ACHN (cell line): ENCODE measurements around the gene DBNL.

Experiments
- DNase-seq: peaks from one replicate; pipeline ENCODE4 v3.0.0-alpha.2; 2015
- in situ Hi-C: cut with HindIII; loops from 2 replicates; pipeline ENCODE4 v1.10.0; 2017; ENCODE audit warnings: low sequenced_read_pairs, low pct_ligation_motif_present, low pct_unique_long_range_greater_than_20kb

Gene DBNL

DNA sequence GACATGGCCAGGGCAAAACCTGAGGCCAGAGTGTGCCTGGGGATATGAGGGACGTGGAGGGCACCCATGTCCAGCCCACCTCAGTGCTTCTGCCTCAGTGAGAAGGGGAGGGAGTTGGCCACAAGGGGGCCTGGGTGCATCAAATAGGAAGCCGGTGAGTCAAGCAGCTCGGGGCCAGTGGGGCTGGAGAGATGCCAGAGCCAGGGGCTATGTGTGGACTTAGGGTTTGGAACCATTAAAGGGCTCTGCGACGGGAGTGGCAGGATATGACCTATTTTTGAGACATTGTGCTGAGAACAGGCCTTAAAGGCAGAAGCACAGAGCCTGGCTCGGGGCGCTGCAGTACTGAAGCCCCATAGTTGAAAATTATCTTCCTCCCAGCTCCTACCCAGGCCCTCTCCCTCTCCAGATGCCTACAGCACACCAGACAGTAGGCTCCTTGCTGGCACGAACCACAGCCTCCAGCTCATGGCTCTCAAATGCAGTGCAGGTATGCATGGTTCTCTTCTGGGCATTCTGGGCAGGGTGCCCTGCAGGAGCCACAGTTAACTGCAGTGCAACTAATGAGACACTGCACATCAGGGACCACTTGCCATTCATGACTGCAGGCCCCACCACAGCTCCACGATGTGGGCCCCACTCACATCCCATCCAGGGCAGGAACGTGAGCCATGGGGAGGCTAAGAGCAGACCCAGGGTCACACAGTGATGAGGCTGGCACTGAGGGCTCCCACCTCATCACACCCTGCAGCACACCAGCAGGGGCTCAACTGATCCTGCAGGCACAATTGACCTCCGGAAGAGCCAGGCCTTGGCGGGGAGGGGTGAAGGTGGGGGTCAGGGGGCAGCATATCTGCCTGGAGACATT lies 28.1 kb downstream of the DBNL start:
- in situ Hi-C loops = no loop called here
- peak; percentile 88 for DNase-seq

DNA sequence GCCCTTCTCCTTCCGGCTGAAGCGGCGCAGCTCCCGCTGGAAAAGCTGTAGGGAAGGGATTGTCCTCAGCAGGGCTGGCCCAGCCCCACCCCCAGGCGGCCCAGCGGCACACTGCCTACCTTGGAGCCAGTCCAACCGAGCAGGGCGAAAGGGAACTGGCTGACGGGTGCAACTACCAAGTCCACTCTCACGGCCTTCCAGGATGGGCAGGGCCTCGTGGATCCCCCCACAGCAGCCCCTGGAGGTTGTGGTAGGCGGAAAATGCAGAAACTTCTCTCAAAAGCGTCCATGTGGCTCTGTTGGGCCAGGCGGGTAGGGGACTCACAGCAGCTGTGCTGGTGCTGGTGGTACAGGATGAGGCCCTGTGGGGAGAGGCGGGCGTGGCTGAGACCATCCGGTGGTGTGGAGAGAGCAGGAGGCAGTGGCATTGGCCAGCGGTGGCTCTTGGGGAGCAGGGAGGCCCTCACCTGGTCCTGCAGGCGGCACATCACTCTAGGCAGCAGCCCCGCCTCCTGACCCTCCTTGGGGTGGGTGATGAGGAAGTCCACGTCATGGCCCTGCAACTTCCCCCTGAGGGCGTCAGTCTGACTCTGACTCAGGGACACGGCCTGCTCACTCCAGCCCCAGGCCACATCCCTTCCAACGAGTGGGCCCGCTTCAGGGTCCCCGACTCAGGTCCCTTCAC lies 29.3 kb downstream of the DBNL start:
- no peak for DNase-seq
- in situ Hi-C loops = no loop called here

DNA sequence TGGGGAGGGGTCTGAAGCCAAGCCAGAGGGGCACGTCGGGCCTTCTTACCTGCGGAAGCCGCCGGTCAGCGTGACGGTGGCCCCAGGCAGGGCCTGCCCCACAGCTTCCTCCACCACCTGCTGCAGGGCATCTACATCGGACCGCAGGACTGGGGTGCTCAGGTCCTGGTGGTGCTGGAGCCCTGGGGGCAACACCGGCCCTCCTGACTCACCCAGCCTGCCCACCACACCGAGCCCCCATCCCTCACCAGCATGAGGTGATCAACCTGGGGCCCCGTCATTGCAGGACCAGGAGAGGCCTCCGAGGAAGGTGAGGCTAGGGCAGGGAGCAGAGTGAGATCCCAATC lies 29.8 kb downstream of the DBNL start:
- no peak for DNase-seq

GRCh38 chr7:44075296-44076075 lies 31.0 kb downstream of the DBNL start:
- in situ Hi-C loops = loop anchor here (25.0 kb wide), 1 partner anchor 137 kb away; the partner anchor contains the start of gene YKT6
- no peak for DNase-seq

More for the DNA sequence above, 29.8 kb downstream of the DBNL start:
- in situ Hi-C loops = no loop called here

- no peak for DNase-seq
- in situ Hi-C loops = loop anchor here (25.0 kb wide), 1 partner anchor 136 kb away; the partner anchor contains the start of gene YKT6
Measured at GRCh38 chr7:44076101-44076895, 31.8 kb downstream of the DBNL start.

DNA sequence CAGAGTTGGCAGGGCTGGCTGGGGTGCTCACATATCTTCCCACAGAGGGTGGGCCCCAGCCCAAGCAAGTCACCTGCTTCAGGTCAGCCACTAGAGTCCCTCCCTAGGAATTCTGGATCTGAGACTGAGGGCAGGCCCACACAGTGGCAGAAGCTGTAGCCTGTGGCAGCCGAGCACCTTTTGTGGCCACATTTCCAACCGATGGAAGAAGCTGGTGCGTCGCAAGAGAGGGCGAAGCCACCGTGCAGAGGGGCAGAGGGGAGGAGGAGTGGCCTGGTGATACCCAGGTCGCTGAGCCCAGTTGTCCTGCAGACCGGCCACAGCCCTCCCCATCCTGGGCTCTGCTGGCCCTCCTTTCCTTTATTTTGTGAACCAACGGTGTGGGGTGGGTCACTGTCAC lies 32.6 kb downstream of the DBNL start:
- in situ Hi-C loops = loop anchor here (25.0 kb wide), 1 partner anchor 135 kb away; the partner anchor contains the start of gene YKT6

DNA sequence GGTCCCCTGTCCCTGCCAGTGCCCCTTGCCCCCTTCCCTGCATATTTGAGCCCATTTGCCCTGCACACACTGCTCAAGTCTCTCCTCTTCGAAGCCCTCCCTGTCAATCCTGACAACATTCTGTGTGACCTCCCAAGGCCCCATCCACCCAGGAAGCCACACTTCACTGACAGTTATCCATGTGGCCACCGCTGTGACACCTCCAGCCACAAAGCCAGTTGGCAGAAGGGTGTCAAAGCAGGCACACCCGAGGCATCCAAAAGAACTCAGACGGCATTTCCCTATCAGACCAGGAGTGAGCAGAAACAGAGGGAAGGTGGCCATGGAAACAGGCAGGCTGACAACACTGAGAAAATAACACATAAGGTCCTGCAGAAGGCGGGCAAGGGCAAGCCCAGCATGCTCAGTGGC lies 33.2 kb downstream of the DBNL start:
- in situ Hi-C loops = loop anchor here (25.0 kb wide), 1 partner anchor 135 kb away; the partner anchor contains the start of gene YKT6
- DNase-seq = no peak

More for the DNA sequence above, 32.6 kb downstream of the DBNL start:
- no peak for DNase-seq

GRCh38 chr7:44078521-44078920 lies 34.0 kb downstream of the DBNL start:
- no peak for DNase-seq
- in situ Hi-C loops = loop anchor here (25.0 kb wide), 1 partner anchor 134 kb away; the partner anchor contains the start of gene YKT6

- in situ Hi-C loops = loop anchor here (25.0 kb wide), 1 partner anchor 133 kb away; the partner anchor contains the start of gene YKT6
- no peak for DNase-seq
Measured at GRCh38 chr7:44079331-44080021, 35.0 kb downstream of the DBNL start.

- in situ Hi-C loops = loop anchor here (25.0 kb wide), 1 partner anchor 132 kb away; the partner anchor contains the start of gene YKT6
- DNase-seq = no peak
Measured at GRCh38 chr7:44080118-44080517, 35.6 kb downstream of the DBNL start.

DNA sequence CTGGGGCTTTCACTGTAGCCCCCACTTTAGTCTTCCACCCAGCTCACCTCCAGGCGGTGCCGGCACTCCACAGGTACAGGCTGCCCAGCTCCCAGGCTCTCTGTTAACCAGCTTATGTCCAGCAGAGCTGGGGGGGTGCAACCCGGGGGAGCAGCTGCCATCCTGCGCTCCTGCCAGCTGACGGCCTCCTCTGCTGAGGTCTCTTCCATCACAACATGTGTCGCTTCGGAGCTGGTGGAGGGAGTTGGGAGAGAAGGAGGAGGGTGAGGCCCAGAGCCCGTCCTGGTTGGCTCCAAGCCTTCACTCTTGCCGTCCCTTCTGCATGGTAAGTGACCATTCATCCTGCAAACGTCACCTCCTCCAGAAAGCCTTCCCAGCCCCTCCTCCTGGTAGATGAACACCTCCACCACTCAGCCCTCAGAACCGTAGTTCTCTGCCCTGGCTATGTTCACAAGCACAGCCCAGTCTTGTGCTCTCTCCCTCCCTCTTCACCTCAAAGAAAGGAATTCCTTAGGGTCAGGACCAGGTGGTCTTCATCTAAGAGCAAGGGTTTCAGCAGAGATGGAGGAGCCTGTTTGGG lies 36.3 kb downstream of the DBNL start:
- in situ Hi-C loops = loop anchor here (25.0 kb wide), 1 partner anchor 132 kb away; the partner anchor contains the start of gene YKT6
- DNase-seq = no peak

DNA sequence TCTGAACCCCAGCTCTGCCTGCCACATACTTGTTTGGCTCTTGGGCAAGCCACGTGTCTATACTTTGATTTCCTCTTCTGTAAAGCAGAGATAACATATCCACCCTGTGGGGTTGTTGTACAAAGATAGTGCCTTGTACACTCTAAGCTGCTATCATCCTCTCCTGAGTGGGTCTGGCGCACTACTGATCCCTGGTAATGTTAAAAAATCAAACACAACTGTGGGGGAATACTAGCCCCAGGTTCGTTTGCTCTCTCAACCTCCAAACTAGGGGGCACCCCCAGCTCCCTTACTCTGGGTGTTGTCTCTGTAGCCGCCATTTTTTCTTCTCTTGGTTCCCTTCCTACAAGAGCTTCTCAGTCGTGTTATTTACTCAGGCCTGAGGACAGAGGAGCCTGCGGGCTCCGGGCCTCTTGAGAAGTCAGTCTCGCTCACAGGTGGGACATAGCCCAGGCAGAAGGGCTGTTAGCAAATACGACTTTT lies 36.8 kb downstream of the DBNL start:
- in situ Hi-C loops = loop anchor here (25.0 kb wide), 1 partner anchor 131 kb away; the partner anchor contains the start of gene YKT6

DNA sequence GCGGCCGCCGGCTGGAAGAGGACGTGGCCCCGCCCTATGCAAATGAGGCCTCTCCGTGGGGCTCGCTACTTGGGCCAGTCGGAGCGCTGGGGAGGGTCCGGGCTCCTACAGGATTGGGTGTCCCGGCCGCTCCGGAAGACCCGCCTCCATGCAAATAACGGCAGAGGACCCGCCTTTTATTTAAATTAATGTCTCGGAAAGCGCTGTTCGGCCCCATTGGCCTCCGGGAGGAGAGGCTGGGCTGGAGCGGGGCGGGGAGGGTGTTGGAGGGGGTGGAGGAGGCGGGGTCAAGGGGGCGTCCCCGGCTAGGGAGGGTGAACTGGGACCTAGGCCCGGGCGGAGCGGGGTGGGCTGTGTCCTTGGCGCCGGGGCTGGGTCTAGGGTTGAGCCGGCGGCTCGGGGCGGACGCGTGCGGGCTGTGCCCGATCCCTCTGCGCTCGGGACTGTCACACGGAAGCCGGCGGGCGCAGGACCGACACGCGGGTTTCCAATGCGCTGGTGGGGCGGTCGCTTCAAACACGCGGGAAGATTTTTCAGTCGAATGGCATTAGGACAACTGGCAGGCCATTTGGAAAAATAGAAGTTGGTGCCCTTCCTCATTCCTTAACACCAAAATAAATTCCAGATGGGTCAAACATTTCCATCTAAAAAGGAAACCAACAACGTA lies 38.2 kb downstream of the DBNL start:
- in situ Hi-C loops = loop anchor here (25.0 kb wide), 1 partner anchor 130 kb away; the partner anchor contains the start of gene YKT6
- DNase-seq = peak; percentile 100

More for the DNA sequence above, 36.8 kb downstream of the DBNL start:
- DNase-seq = no peak

DNA sequence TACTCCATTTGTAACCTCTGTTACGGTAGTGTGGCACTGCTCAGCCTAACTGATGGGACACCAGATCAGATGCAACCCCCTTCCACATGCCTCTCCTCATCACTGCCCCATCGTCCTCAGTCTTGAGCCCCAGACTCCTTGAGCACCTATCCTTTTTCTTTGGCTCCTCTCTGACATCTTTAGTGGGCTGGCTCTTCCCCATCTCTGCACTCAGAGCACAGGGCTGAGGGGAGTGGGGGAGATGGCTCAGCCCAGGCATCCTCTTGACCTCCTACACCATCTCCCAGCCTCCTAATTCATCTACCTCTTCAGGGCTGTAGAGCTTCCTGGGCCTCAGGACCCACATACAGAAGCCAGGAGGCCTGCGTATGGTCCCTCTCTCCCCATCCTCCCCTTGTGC lies 39.3 kb downstream of the DBNL start:
- DNase-seq = no peak
- in situ Hi-C loops = loop anchor here (25.0 kb wide), 1 partner anchor 129 kb away; the partner anchor contains the start of gene YKT6

GRCh38 chr7:44084701-44085100 lies 40.2 kb downstream of the DBNL start:
- no peak for DNase-seq
- in situ Hi-C loops = loop anchor here (25.0 kb wide), 1 partner anchor 128 kb away; the partner anchor contains the start of gene YKT6

DNA sequence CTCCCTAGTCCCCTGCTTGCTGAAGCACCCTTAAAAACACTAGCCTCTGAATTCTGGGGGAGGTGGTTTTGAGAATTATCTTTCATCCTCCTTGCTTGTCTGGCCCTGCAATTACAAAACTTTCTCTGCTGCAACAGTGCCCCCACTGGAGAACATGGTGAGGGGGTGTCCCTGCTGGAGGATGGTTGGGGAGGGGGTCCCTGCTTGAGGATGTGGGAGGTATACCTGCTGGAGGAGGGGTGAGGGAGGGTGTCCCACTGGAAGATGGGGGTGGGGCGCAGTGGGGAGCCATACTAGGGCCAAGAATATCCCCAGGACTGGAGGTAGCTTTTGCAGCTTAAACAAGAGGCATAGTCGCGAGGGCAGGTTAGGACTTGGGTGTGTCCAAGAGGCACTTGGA lies 41.0 kb downstream of the DBNL start:
- no peak for DNase-seq
- in situ Hi-C loops = loop anchor here (25.0 kb wide), 1 partner anchor 127 kb away; the partner anchor contains the start of gene YKT6
